Neural cell (in vitro differentiated cells): Measurements from ENCODE around the gene LPP. TPM values are rescaled to one million over a fixed set of nuclear protein-coding genes. Genes with fewer than 3 reads are reported as not detected.
A peak's percentile ranks its signal among the peaks of the same experiment; 100 is the strongest.

Experiments used
- H2AFZ ChIP-seq: fragments of 200-600, 300-800 bp; sonication (generic), shearing (Covaris generic); 2 replicates; pipeline ENCODE4 v1.6.0; 2014; ENCODE audit warnings: low read depth, mild to moderate bottlenecking, antibody characterized with exemption, low read length, moderate library complexity
- H3F3A ChIP-seq: fragments of 200-600 bp; shearing (Covaris generic); 2 replicates; pipeline ENCODE4 v1.6.1; 2016; ENCODE audit warnings: mild to moderate bottlenecking, moderate library complexity, mixed read lengths, antibody characterized with exemption, low read length; ENCODE audit not compliant: insufficient read depth, poor library complexity, severe bottlenecking
- H3K27ac ChIP-seq: fragments of 200-600, 300-800 bp; sonication (generic), shearing (Covaris generic); 2 replicates; pipeline ENCODE4 v1.5.1; 2014; ENCODE audit warnings: mild to moderate bottlenecking, low read length, moderate library complexity
- H3K27me3 ChIP-seq: fragments of 300-800, 200-600 bp; sonication (generic), shearing (Covaris generic); 2 replicates; pipeline ENCODE4 v1.6.0; 2014; ENCODE audit warnings: mild to moderate bottlenecking, low read depth, low read length, moderate library complexity; ENCODE audit not compliant: insufficient read depth
- H3K36me3 ChIP-seq: fragments of 300-800, 200-600 bp; sonication (generic), shearing (Covaris generic); 2 replicates; pipeline ENCODE4 v1.5.1; 2014; ENCODE audit warnings: mild to moderate bottlenecking, antibody characterized with exemption, low read length, moderate library complexity; ENCODE audit not compliant: insufficient read depth
- H3K4me2 ChIP-seq: fragments of 300-800, 200-600 bp; sonication (generic), shearing (Covaris generic); 2 replicates; pipeline ENCODE4 v1.6.0; 2014; ENCODE audit warnings: mild to moderate bottlenecking, low read length
- H3K4me3 ChIP-seq: fragments of 300-800, 200-600 bp; sonication (generic), shearing (Covaris generic); 2 replicates; pipeline ENCODE4 v1.5.1; 2014; ENCODE audit warnings: mild to moderate bottlenecking, low read length, moderate library complexity
- H3K79me2 ChIP-seq: fragments of 200-600 bp; shearing (Covaris generic); replicated peaks from 2 replicates; pipeline ENCODE4 v1.6.0; 2014; ENCODE audit warnings: mild to moderate bottlenecking, low read length, moderate library complexity; ENCODE audit not compliant: insufficient read depth
- H3K9ac ChIP-seq: fragments of 300-800, 200-600 bp; sonication (generic), shearing (Covaris generic); 2 replicates; pipeline ENCODE4 v1.6.1; 2016; ENCODE audit warnings: mild to moderate bottlenecking, low read length, mixed read lengths
- H3K9me2 ChIP-seq: fragments of 200-600 bp; shearing (Covaris generic); 2 replicates; pipeline ENCODE4 v1.6.1; 2016; ENCODE audit warnings: mild to moderate bottlenecking, low read length, mixed read lengths; ENCODE audit not compliant: insufficient read depth
- H3K9me3 ChIP-seq: fragments of 200-600, 300-800 bp; sonication (generic), shearing (Covaris generic); 2 replicates; pipeline ENCODE4 v1.6.1; 2016; ENCODE audit warnings: mild to moderate bottlenecking, mixed run types, low read length, moderate library complexity, mixed read lengths
- H4K20me1 ChIP-seq: fragments of 200-600 bp; shearing (Covaris generic); 2 replicates; pipeline ENCODE4 v1.6.1; 2016; ENCODE audit warnings: mild to moderate bottlenecking, mixed run types; ENCODE audit not compliant: insufficient read depth
- EP300 ChIP-seq: fragments of 450-650 bp; conservative IDR thresholded peaks from 2 replicates; pipeline ENCODE4 v1.6.1; 2014; ENCODE audit warnings: antibody characterized with exemption, mild to moderate bottlenecking, moderate library complexity; ENCODE audit not compliant: poor library complexity, severe bottlenecking
- EZH2 ChIP-seq: fragments of 200-600, 300-800 bp; shearing (Covaris generic), sonication (generic); IDR thresholded peaks from 2 replicates; pipeline ENCODE4 v1.6.1; 2014; ENCODE audit warnings: antibody characterized with exemption, low read length, borderline replicate concordance, mild to moderate bottlenecking; ENCODE audit not compliant: insufficient read depth, poor library complexity, severe bottlenecking
- MXI1 ChIP-seq: fragments of 450-650 bp; conservative IDR thresholded peaks from 2 replicates; pipeline ENCODE4 v1.6.1; 2014; ENCODE audit warnings: antibody characterized with exemption, mild to moderate bottlenecking; ENCODE audit not compliant: poor library complexity, severe bottlenecking
- POLR2AphosphoS5 ChIP-seq: IDR thresholded peaks from 2 replicates; pipeline ENCODE4 v1.6.1; 2012
- RAD21 ChIP-seq: fragments of 450-650 bp; conservative IDR thresholded peaks from 2 replicates; pipeline ENCODE4 v1.6.1; 2014; ENCODE audit warnings: antibody characterized with exemption, mild to moderate bottlenecking, moderate library complexity
- SMC3 ChIP-seq: fragments of 450-650 bp; conservative IDR thresholded peaks from 2 replicates; pipeline ENCODE4 v1.6.1; 2014; ENCODE audit warnings: antibody characterized with exemption, mild to moderate bottlenecking, moderate library complexity; ENCODE audit not compliant: poor library complexity
- TAF1 ChIP-seq: IDR thresholded peaks from 2 replicates; pipeline ENCODE4 v1.6.1; 2012; ENCODE audit warnings: low read depth
- polyA plus RNA-seq: library from polyadenylated mRNA; depleted of rRNA; stranded (reverse); fragments of >200 nt; gene quantifications from 2 replicates; pipeline ENCODE4 v1.2.3, GENCODE V29; 2014
- TF ChIP-seq, protein P1 (sequence below): IDR thresholded peaks from 2 replicates; pipeline ENCODE4 v1.6.1; 2012; ENCODE audit warnings: borderline replicate concordance
- TF ChIP-seq, protein P2 (sequence below): fragments of 450-650 bp; IDR thresholded peaks from 2 replicates; pipeline ENCODE4 v1.5.1; 2014; ENCODE audit warnings: antibody characterized with exemption, mild to moderate bottlenecking, moderate library complexity; ENCODE audit not compliant: poor library complexity, severe bottlenecking

Gene LPP
- polyA plus RNA-seq, 1 donor from 2014 or later = 3.0 TPM

DNA sequence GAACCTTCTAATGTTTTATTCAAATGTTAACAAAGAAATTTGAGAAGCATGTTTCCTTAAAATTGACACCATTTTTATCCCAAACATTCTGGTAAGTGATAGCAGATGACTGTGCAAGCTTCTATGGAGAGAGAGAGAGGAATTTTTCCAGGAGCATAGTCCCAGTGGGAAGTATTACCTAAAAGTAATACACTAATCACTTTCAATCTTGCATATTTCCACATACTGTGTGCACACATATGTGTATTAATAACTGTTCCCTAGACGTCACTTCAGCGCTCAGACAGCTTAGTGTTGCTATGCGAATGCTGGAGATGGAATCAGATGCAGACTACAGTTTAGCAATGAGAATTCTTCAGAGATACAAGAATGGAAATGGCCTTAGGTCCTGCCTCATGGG lies 593.5 kb downstream of the LPP start:
- Histone ChIP-seq H3K9me2 (no peaks in the 10 kb centered on the region), H3F3A (no peaks in the 10 kb centered on the region), H4K20me1 (no peaks in the 10 kb centered on the region), H3K79me2 (no peaks in the 10 kb centered on the region), H3K27me3 (no peaks in the 10 kb centered on the region), H3K4me2 (no peak overlapping the region), H3K9ac (no peak overlapping the region), H3K36me3 (no peaks in the 10 kb centered on the region), H3K4me3 (peak overlapping the region; percentile 8), H3K27ac (no peak overlapping the region), H2AFZ (no peak overlapping the region), H3K9me3 (no peaks in the 10 kb centered on the region)
- TF ChIP-seq POLR2AphosphoS5 (no peak), MXI1 (no peak), TAF1 (no peak), EP300 (no peak), RAD21 (no peak), EZH2 (no peak), SMC3 (no peak)
- TF ChIP-seq, protein P1, sequence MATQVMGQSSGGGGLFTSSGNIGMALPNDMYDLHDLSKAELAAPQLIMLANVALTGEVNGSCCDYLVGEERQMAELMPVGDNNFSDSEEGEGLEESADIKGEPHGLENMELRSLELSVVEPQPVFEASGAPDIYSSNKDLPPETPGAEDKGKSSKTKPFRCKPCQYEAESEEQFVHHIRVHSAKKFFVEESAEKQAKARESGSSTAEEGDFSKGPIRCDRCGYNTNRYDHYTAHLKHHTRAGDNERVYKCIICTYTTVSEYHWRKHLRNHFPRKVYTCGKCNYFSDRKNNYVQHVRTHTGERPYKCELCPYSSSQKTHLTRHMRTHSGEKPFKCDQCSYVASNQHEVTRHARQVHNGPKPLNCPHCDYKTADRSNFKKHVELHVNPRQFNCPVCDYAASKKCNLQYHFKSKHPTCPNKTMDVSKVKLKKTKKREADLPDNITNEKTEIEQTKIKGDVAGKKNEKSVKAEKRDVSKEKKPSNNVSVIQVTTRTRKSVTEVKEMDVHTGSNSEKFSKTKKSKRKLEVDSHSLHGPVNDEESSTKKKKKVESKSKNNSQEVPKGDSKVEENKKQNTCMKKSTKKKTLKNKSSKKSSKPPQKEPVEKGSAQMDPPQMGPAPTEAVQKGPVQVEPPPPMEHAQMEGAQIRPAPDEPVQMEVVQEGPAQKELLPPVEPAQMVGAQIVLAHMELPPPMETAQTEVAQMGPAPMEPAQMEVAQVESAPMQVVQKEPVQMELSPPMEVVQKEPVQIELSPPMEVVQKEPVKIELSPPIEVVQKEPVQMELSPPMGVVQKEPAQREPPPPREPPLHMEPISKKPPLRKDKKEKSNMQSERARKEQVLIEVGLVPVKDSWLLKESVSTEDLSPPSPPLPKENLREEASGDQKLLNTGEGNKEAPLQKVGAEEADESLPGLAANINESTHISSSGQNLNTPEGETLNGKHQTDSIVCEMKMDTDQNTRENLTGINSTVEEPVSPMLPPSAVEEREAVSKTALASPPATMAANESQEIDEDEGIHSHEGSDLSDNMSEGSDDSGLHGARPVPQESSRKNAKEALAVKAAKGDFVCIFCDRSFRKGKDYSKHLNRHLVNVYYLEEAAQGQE = no peak
- TF ChIP-seq, protein P2, sequence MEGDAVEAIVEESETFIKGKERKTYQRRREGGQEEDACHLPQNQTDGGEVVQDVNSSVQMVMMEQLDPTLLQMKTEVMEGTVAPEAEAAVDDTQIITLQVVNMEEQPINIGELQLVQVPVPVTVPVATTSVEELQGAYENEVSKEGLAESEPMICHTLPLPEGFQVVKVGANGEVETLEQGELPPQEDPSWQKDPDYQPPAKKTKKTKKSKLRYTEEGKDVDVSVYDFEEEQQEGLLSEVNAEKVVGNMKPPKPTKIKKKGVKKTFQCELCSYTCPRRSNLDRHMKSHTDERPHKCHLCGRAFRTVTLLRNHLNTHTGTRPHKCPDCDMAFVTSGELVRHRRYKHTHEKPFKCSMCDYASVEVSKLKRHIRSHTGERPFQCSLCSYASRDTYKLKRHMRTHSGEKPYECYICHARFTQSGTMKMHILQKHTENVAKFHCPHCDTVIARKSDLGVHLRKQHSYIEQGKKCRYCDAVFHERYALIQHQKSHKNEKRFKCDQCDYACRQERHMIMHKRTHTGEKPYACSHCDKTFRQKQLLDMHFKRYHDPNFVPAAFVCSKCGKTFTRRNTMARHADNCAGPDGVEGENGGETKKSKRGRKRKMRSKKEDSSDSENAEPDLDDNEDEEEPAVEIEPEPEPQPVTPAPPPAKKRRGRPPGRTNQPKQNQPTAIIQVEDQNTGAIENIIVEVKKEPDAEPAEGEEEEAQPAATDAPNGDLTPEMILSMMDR = no peak

DNA sequence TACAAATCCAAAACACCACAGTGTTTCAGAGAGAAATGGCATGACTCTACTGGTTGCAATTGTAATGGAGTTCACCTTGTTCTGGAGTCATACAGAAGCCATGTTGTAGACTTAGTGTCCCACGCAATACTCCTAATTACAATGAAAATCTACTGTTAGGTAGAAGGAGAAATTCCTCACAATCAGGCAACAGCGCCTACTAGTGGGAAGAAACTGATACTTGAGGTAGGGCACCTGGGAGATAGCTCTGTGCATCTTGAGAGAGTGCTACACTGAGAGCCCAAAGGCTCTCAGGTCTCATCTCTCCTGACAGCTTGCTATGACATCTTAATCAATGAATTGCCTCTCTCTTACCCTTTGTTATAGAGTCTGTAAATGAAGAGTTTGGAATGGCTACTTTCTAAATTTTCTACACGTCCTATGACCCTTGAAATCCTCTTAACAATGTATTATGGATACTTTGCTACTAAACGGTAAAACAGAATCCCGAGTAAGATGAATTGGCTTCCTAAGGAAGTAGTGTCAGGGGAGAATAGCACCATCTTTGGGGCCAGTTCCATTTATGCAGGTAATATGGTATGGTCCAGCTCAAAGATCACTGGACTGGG lies 595.2 kb downstream of the LPP start:
- no peak overlapping the region for H3K27ac ChIP-seq
- no peaks in the 10 kb centered on the region for H3K9me3 ChIP-seq
- no peaks in the 10 kb centered on the region for H3K79me2 ChIP-seq
- H3K27me3 ChIP-seq = no peaks in the 10 kb centered on the region
- no peak for TF ChIP-seq TAF1
- TF ChIP-seq, protein P2 = peak; percentile 26
- H3K9me2 ChIP-seq = no peaks in the 10 kb centered on the region
- H2AFZ ChIP-seq = no peak overlapping the region
- no peaks in the 10 kb centered on the region for H4K20me1 ChIP-seq
- no peak overlapping the region for H3K4me2 ChIP-seq
- H3K9ac ChIP-seq = no peak overlapping the region
- H3F3A ChIP-seq = no peaks in the 10 kb centered on the region
- no peaks in the 10 kb centered on the region for H3K36me3 ChIP-seq
- no peak overlapping the region for H3K4me3 ChIP-seq
